Kidney epithelial cell (primary cell): Measurements from ENCODE around the gene DENND2D. TPM values are rescaled to one million over a fixed set of nuclear protein-coding genes. Genes with fewer than 3 reads are reported as not detected.

Experiments used
- DNase-seq: peaks from one replicate; pipeline ENCODE4 v3.0.0-alpha.2; 2010; ENCODE audit warnings: low read depth
- H3K27me3 ChIP-seq: 2 replicates; pipeline ENCODE4 v1.6.0; 2011; ENCODE audit warnings: low read length; ENCODE audit not compliant: control insufficient read depth, insufficient read depth
- H3K36me3 ChIP-seq: 2 replicates; pipeline ENCODE4 v1.5.1; 2011; ENCODE audit warnings: low read length; ENCODE audit not compliant: control insufficient read depth, insufficient read depth
- H3K4me3 ChIP-seq: 2 replicates; pipeline ENCODE4 v1.5.1; 2011; ENCODE audit warnings: low read depth, mild to moderate bottlenecking, control low read depth, low read length
- CTCF ChIP-seq: IDR thresholded peaks from 2 replicates; pipeline ENCODE4 v1.5.1; 2011; ENCODE audit warnings: mild to moderate bottlenecking, moderate library complexity, low read length, control low read depth, inconsistent platforms; ENCODE audit not compliant: insufficient read depth, poor library complexity, severe bottlenecking
- total RNA-seq: library from RNA; depleted of rRNA; stranded (reverse); fragments of >200 nt; gene quantifications from 2 replicates; pipeline ENCODE4 v1.2.3, GENCODE V29; 2015

DENND2D gene
- total RNA-seq, 1 donor from 2014 or later, result 13.2 TPM

DNA sequence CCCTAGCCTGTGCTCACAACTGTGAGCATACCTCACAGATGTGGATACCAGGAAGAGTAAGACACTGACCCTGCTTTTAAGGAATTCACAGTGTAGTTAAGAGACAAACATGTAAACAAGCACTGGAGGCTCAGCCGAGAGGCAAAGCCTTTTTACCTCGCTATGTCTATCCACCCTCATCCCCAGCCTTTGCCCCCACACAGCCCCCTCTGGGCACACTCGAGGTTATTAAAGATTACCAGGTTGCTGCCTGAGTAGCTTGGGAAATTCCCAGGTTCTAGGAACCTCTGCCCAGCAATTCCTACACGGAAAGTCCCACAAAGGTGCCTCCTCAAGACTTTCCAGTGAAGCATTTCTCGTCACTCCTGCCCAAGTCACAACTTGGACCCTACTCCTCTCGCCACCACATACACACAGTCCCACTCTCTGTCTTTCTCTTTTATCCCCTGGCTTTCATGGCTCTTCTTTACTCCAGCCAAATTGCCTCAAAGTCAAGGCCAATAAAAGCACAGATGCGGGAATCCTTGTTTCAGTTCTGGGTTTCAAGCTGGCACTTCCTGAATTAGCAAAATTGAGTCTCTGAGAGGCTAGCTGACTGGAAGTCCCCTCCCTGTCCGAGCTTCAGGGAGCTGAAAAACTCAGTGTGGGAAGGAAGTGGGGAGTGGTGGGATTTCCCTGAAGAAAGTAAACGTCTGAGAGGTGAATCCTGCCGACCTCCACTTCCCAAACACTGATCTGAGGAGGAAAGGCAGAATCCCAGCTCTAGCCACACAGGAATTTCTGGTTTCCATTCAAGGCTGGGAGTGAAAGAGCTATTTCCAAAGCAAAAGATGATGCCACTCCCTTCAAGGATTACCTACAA, 7.6 kb downstream of the DENND2D start:
- no peak for TF ChIP-seq CTCF
- Histone ChIP-seq H3K4me3 (no peak overlapping the region), H3K36me3 (no peaks in the 10 kb centered on the region), H3K27me3 (no peaks in the 10 kb centered on the region)
- no peak for DNase-seq

- no peak for DNase-seq
- H3K4me3 ChIP-seq, result no peak overlapping the region
- no peaks in the 10 kb centered on the region for H3K36me3 ChIP-seq
- no peaks in the 10 kb centered on the region for H3K27me3 ChIP-seq
- TF ChIP-seq CTCF, result no peak
These were observed 8.4 kb downstream of the DENND2D start for GRCh38 chr1:111192074-111192473.

DNA sequence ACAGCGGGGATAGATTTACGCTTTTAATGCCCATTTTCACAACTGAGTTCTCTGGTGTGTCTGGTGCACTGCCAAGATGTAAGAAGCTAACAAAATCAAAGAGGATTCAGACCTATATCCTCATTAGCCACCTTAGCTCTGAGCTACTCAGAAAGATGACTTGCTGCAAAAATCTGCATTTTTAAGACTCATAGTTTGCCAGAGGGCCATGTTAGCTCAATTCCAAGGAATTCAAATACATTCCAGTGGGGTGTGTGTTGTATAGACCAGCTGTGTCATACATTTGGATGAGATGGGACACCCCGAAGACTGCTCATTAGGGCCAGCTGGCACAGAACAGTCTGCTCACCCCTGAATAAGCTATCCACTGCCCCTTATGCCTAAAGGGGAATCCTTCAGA, 8.9 kb downstream of the DENND2D start:
- H3K36me3 ChIP-seq, result no peaks in the 10 kb centered on the region
- DNase-seq, result no peak
- no peaks in the 10 kb centered on the region for H3K27me3 ChIP-seq
- no peak for TF ChIP-seq CTCF
- no peak overlapping the region for H3K4me3 ChIP-seq

GRCh38 chr1:111190931-111191451, 9.5 kb downstream of the DENND2D start:
- no peak overlapping the region for H3K4me3 ChIP-seq
- H3K27me3 ChIP-seq, result no peaks in the 10 kb centered on the region
- no peak for DNase-seq
- no peaks in the 10 kb centered on the region for H3K36me3 ChIP-seq
- no peak for TF ChIP-seq CTCF

- no peak for DNase-seq
- no peaks in the 10 kb centered on the region for H3K36me3 ChIP-seq
These were observed 15.8 kb downstream of the DENND2D start for GRCh38 chr1:111184663-111185062.

More at GRCh38 chr1:111184663-111185062, 15.8 kb downstream of the DENND2D start:
- no peak overlapping the region for H3K4me3 ChIP-seq
- no peaks in the 10 kb centered on the region for H3K27me3 ChIP-seq
- no peak for TF ChIP-seq CTCF
